ENCODE measurements around the gene PRDM8. TPM values are rescaled to one million over a fixed set of nuclear protein-coding genes. Genes with fewer than 3 reads are reported as not detected.

Gene PRDM8
- total RNA-seq, 4 donors from 2014 or later, result 24.1 to 63.5 (median 34.3) TPM

DNA sequence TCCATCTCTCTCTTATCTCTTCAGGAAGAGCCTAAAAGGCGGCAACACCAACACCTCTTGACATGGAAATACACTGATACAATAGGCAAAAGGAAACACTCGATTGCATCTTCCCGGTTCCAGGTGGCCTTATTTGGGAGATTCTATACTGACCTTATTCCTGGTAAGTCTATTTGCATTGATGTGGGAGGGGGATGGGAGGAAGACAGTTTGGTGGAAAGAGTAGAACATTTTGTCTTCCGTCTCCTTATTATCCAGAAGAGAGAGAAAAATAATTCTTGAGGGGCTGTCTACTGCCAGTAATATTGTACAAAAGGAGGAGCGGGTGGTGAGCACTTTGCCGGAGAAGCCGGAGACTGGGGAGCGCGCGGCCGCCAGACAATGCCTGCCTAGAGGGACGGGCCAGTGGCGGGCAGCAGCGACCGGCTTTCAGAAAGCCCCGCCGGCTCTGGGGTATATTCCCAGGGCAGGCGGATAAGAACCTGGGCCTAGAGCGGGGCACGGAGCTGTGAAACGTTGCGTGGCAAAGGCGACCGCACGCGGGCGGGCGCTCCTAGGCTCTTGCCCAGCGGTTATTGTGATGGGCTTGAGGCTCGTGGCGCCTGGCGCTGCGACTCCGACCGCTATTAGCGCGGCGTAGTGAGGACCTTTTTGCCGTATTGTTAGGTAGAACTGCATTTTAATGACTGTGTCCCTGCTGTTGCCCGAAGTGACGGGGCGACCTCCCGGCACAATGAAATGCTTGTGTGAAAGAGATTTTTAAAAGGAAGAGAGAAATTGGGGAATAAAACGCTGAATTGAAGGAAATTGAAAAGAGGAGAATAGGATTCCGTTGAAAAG, 518 bp downstream of the PRDM8 start:
- peak overlapping the region in 2 of 4 donors; percentile 32 to 36 for H3K27ac ChIP-seq (replicated peaks in 1 of 4)
- intact Hi-C loops (cut with DNase I), result no loop called here

DNA sequence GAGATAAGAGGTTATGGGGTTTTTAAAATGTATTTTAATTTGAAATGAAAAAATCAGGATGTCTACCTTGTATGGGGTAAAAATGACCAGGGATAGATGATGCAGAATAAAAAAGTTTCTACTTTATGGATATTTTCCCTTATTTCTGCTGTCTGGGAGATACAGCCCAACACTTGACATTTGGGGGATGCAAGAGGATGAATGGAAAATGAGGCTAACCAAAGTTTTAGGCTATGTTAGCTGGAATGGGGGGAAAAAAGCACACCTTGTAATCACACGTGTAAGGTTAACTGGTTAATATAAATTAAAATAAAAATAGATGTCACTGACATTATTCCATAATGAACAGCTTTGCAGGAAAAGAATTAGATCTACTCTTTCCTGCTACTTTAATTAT, 1.1 kb downstream of the PRDM8 start:
- 66% methylated on average over 1 of the region's 1 CpG for WGBS
- intact Hi-C loops (cut with DNase I), result no loop called here
- DNase-seq (ENCODE audit: extremely low spot score), result no peak
- TF ChIP-seq POLR2AphosphoS5 (IDR thresholded peaks at IDR 0.05) (no peak), EP300 (IDR thresholded peaks at IDR 0.05) (no peak), POLR2A (IDR thresholded peaks at IDR 0.05; ENCODE audit: low read depth) (no peak)
- TF ChIP-seq, protein P1, sequence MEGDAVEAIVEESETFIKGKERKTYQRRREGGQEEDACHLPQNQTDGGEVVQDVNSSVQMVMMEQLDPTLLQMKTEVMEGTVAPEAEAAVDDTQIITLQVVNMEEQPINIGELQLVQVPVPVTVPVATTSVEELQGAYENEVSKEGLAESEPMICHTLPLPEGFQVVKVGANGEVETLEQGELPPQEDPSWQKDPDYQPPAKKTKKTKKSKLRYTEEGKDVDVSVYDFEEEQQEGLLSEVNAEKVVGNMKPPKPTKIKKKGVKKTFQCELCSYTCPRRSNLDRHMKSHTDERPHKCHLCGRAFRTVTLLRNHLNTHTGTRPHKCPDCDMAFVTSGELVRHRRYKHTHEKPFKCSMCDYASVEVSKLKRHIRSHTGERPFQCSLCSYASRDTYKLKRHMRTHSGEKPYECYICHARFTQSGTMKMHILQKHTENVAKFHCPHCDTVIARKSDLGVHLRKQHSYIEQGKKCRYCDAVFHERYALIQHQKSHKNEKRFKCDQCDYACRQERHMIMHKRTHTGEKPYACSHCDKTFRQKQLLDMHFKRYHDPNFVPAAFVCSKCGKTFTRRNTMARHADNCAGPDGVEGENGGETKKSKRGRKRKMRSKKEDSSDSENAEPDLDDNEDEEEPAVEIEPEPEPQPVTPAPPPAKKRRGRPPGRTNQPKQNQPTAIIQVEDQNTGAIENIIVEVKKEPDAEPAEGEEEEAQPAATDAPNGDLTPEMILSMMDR (IDR thresholded peaks at IDR 0.05), result no peak
- Histone ChIP-seq H3K4me1 (peaks cover 12 to 25% (median 23%) of the 10 kb centered on the region in 4 donors), H3K36me3 (peaks cover 0 to 19% (median 9%) of the 10 kb centered on the region in 4 donors), H3K9me3 (no peaks in the 10 kb centered on the region), H3K27me3 (no peaks in the 10 kb centered on the region), H3K4me3 (peak overlapping the region in 3 of 4 donors; percentile 40 to 45 (median 43)), H3K27ac (replicated peaks in 1 of 4) (no peak overlapping the region)

More for the DNA sequence above, 518 bp downstream of the PRDM8 start:
- Histone ChIP-seq H3K27me3 (no peaks in the 10 kb centered on the region), H3K4me1 (peaks cover 8 to 19% (median 17%) of the 10 kb centered on the region in 4 donors), H3K9me3 (no peaks in the 10 kb centered on the region), H3K4me3 (peak overlapping the region; percentile 40 to 49 (median 44)), H3K36me3 (peaks cover 0 to 19% (median 9%) of the 10 kb centered on the region in 4 donors)
- no peak for TF ChIP-seq POLR2AphosphoS5 (IDR thresholded peaks at IDR 0.05)
- TF ChIP-seq, protein P1 (IDR thresholded peaks at IDR 0.05), result no peak
- TF ChIP-seq EP300 (IDR thresholded peaks at IDR 0.05), result no peak
- TF ChIP-seq POLR2A (IDR thresholded peaks at IDR 0.05; ENCODE audit: low read depth), result no peak
- DNase-seq (ENCODE audit: extremely low spot score), result no peak
- 64% methylated on average over 44 of the region's 45 CpGs for WGBS

DNA sequence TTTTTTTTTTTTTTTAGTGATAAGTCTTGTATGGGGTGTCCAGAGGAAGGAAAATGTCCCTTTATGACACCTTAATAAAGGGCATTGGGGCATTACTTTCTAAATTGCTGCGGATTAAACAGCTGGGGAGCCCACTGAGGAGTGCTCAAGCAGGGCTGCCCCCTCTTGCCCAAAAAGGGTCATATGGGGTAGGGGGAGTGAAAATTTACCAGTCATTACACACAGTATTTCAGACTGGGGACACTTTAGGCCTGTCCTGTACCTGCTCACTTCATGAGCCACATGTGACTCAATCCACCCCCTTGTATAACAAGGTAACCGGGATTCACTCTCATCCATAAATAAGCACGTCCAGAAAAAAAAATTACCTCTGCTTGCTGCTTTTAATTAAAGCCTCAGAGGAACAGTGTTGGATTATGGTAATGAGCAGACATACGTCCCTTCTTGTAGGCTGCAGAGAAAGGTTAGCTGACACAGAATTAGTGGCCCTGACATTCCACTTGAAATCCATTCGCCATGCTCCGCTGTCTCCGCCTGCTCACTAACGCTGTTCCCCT, 1.8 kb downstream of the PRDM8 start:
- H3K27me3 ChIP-seq, result no peaks in the 10 kb centered on the region
- DNase-seq (ENCODE audit: extremely low spot score), result no peak

DNA sequence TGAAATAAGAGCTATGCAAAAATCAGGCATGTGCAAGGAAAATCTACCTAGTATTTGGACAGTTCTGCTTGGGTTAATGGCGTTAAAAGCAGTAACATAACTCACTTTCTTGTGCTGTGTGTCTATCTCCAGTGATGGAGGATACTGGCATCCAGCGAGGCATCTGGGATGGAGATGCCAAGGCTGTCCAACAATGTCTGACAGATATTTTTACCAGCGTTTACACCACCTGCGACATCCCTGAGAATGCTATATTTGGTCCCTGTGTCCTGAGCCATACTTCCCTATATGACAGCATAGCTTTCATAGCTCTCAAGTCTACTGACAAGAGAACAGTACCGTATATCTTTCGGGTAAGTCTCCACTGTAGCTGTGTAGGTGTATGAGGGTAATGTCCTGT, 2.6 kb downstream of the PRDM8 start:
- H3K4me3 ChIP-seq, result no peak overlapping the region
- intact Hi-C loops (cut with DNase I), result no loop called here

More for the DNA sequence above, 1.8 kb downstream of the PRDM8 start:
- no peak overlapping the region for H3K27ac ChIP-seq (replicated peaks in 1 of 4)
- peaks cover 12 to 32% (median 29%) of the 10 kb centered on the region in 4 donors for H3K4me1 ChIP-seq
- H3K9me3 ChIP-seq, result no peaks in the 10 kb centered on the region
- 89% methylated on average over 8 of the region's 8 CpGs for WGBS
- no peak overlapping the region for H3K4me3 ChIP-seq
- intact Hi-C loops (cut with DNase I), result no loop called here
- H3K36me3 ChIP-seq, result peaks cover 0 to 19% (median 9%) of the 10 kb centered on the region in 4 donors
- TF ChIP-seq EP300 (IDR thresholded peaks at IDR 0.05) (no peak), POLR2AphosphoS5 (IDR thresholded peaks at IDR 0.05) (no peak)
- TF ChIP-seq, protein P1 (IDR thresholded peaks at IDR 0.05), result no peak

More for the DNA sequence above, 2.6 kb downstream of the PRDM8 start:
- H3K4me1 ChIP-seq, result peaks cover 12 to 37% (median 32%) of the 10 kb centered on the region in 4 donors
- no peak overlapping the region for H3K27ac ChIP-seq (replicated peaks in 1 of 4)
- WGBS, result 80% methylated on average over 6 of the region's 6 CpGs
- TF ChIP-seq POLR2AphosphoS5 (IDR thresholded peaks at IDR 0.05), result no peak
- no peak for TF ChIP-seq EP300 (IDR thresholded peaks at IDR 0.05)
- TF ChIP-seq POLR2A (IDR thresholded peaks at IDR 0.05; ENCODE audit: low read depth), result no peak
- TF ChIP-seq, protein P1 (IDR thresholded peaks at IDR 0.05), result no peak
- peaks cover 0 to 19% (median 9%) of the 10 kb centered on the region in 4 donors for H3K36me3 ChIP-seq
- no peaks in the 10 kb centered on the region for H3K27me3 ChIP-seq
- DNase-seq (ENCODE audit: extremely low spot score), result no peak
- no peaks in the 10 kb centered on the region for H3K9me3 ChIP-seq

All from esophagus muscularis mucosa (tissue), 4 donors.